DND-41 (cell line): ENCODE data around the gene SHROOM3.

Source experiments
- ATAC-seq: fragments of 200-7000 bp; cut with Tn5 transposase; 3 replicates; pipeline ENCODE4 v1.9.1; 2021; ENCODE audit warnings: low read depth; ENCODE audit not compliant: insufficient read depth
- DNase-seq: peaks from one replicate; pipeline ENCODE4 v3.0.0-alpha.2; 2020
- H2AFZ ChIP-seq: 2 replicates; pipeline ENCODE4 v1.6.0; 2012; ENCODE audit warnings: low read depth, low read length
- H3K27ac ChIP-seq: 2 replicates; pipeline ENCODE4 v1.5.1; 2012; ENCODE audit warnings: low read length, inconsistent platforms
- H3K27me3 ChIP-seq: fragments of 200-600 bp; sonication (generic); 2 replicates; pipeline ENCODE4 v1.6.0; 2012; ENCODE audit warnings: low read length, mild to moderate bottlenecking, inconsistent platforms; ENCODE audit not compliant: insufficient read depth, poor library complexity
- H3K36me3 ChIP-seq: 2 replicates; pipeline ENCODE4 v1.5.1; 2012; ENCODE audit warnings: low read length, inconsistent platforms; ENCODE audit not compliant: insufficient read depth
- H3K4me1 ChIP-seq: 2 replicates; pipeline ENCODE4 v1.5.1; 2012; ENCODE audit warnings: mild to moderate bottlenecking, low read length; ENCODE audit not compliant: insufficient read depth
- H3K4me2 ChIP-seq: 2 replicates; pipeline ENCODE4 v1.6.0; 2012; ENCODE audit warnings: mild to moderate bottlenecking, moderate library complexity, low read length, inconsistent platforms; ENCODE audit not compliant: insufficient read depth
- H3K4me3 ChIP-seq, 2 experiments: fragments of 200-600 bp in 1 of 2; shearing (Covaris generic) in 1 of 2; 2 replicates each; pipeline ENCODE4 v1.5.1; 2012 to 2016; ENCODE audit warnings: inconsistent platforms in 2 of 2, low read length in 2 of 2, mild to moderate bottlenecking in 2 of 2, low read depth in 1 of 2, moderate library complexity in 1 of 2
- H3K79me2 ChIP-seq: 2 replicates; pipeline ENCODE4 v1.6.0; 2012; ENCODE audit warnings: low read length, inconsistent platforms; ENCODE audit not compliant: insufficient read depth
- H3K9ac ChIP-seq: 2 replicates; pipeline ENCODE4 v1.6.0; 2012; ENCODE audit warnings: low read depth, mild to moderate bottlenecking, inconsistent platforms, low read length, moderate library complexity
- H3K9me3 ChIP-seq: 2 replicates; pipeline ENCODE4 v1.5.1; 2012; ENCODE audit warnings: low read length, moderate library complexity, mild to moderate bottlenecking, inconsistent platforms; ENCODE audit not compliant: insufficient read depth, severe bottlenecking
- H4K20me1 ChIP-seq: 2 replicates; pipeline ENCODE4 v1.6.0; 2012; ENCODE audit warnings: low read length; ENCODE audit not compliant: insufficient read depth
- CTCF ChIP-seq: IDR thresholded peaks from 2 replicates; pipeline ENCODE4 v1.5.1; 2012; ENCODE audit warnings: borderline replicate concordance, low read length, moderate library complexity, mild to moderate bottlenecking; ENCODE audit not compliant: poor library complexity, severe bottlenecking; ENCODE audit errors: extremely low read depth
- EZH2 ChIP-seq: IDR thresholded peaks from 3 replicates; pipeline ENCODE4 v1.6.1; 2012; ENCODE audit warnings: borderline replicate concordance, low read depth, mild to moderate bottlenecking, moderate library complexity, low read length, inconsistent platforms; ENCODE audit not compliant: severe bottlenecking

SHROOM3 gene

GRCh38 chr4:76767983-76768382 is 333.0 kb downstream of the SHROOM3 start:
- no peak overlapping the region for H3K4me2 ChIP-seq
- DNase-seq = no peak

GRCh38 chr4:76772498-76773106 is 337.6 kb downstream of the SHROOM3 start:
- Histone ChIP-seq H2AFZ (no peak overlapping the region), H3K27ac (no peak overlapping the region), H3K9ac (no peak overlapping the region), H3K9me3 (no peaks in the 10 kb centered on the region), H3K27me3 (no peaks in the 10 kb centered on the region), H3K4me2 (no peak overlapping the region), H3K79me2 (no peaks in the 10 kb centered on the region), H4K20me1 (no peaks in the 10 kb centered on the region), H3K36me3 (no peaks in the 10 kb centered on the region), H3K4me3 (no peak overlapping the region), H3K4me1 (no peaks in the 10 kb centered on the region)
- TF ChIP-seq CTCF (no peak), EZH2 (no peak)
- DNase-seq = no peak
- ATAC-seq = no peak

More at GRCh38 chr4:76767983-76768382, 333.0 kb downstream of the SHROOM3 start:
- no peak for TF ChIP-seq EZH2
- no peak for TF ChIP-seq CTCF
- Histone ChIP-seq H3K9ac (no peak overlapping the region), H4K20me1 (no peaks in the 10 kb centered on the region), H3K9me3 (no peaks in the 10 kb centered on the region), H3K79me2 (no peaks in the 10 kb centered on the region), H3K36me3 (no peaks in the 10 kb centered on the region), H3K4me1 (no peaks in the 10 kb centered on the region), H3K4me3 (no peak overlapping the region), H3K27ac (no peak overlapping the region), H3K27me3 (no peaks in the 10 kb centered on the region), H2AFZ (no peak overlapping the region)
- no peak for ATAC-seq

GRCh38 chr4:76773766-76774165 is 338.7 kb downstream of the SHROOM3 start:
- H3K9ac ChIP-seq = no peak overlapping the region
- TF ChIP-seq EZH2 = no peak
- TF ChIP-seq CTCF = no peak
- H2AFZ ChIP-seq = no peak overlapping the region
- no peak overlapping the region for H3K4me3 ChIP-seq
- no peak overlapping the region for H3K4me2 ChIP-seq
- no peak overlapping the region for H3K27ac ChIP-seq
- H3K4me1 ChIP-seq = no peaks in the 10 kb centered on the region
- ATAC-seq = no peak
- H3K9me3 ChIP-seq = no peaks in the 10 kb centered on the region
- no peak for DNase-seq
- H3K79me2 ChIP-seq = no peaks in the 10 kb centered on the region
- no peaks in the 10 kb centered on the region for H3K27me3 ChIP-seq
- no peaks in the 10 kb centered on the region for H4K20me1 ChIP-seq
- no peaks in the 10 kb centered on the region for H3K36me3 ChIP-seq
